ENCODE data around the gene CLEC3B. TPM values are rescaled to one million over a fixed set of nuclear protein-coding genes. Genes with fewer than 3 reads are reported as not detected.

Gene CLEC3B
- total and polyA plus RNA-seq, 2 of the 8 experiments (the other 6 are each of a cell fraction or from before 2014, with no cell fraction given) = 0.32 TPM; not detected in 1

DNA sequence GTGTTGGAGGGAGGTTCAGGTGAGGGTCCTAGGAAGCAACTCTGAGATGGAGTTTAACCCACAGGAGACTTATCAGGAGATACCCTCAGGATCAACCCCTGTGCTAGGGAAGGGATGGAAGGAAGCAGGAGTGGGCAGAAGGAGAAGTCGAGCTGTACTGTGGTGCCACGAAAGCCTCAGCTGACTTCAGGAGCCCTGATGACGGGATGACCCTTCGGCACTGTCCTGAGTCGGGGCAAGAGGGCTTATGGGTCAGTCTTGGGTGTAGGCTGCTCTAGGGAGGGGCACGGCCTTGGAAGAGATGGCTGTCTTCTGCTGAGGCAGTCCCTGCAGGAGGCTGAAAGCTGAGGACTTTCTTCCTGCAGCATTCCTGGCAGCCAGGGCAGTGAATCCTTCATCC is 7.7 kb downstream of the CLEC3B start:
- H3K79me1 ChIP-seq (ENCODE audit: low read depth, low read length) = no peaks in the 10 kb centered on the region
- H3K56ac ChIP-seq (replicated peaks; ENCODE audit: insufficient read length, low read depth, low read length) = no peak overlapping the region
- H3K9me3 ChIP-seq (ENCODE audit: insufficient read depth in 2 of 2, low read depth in 1 of 2, low read length in 1 of 2) = no peaks in the 10 kb centered on the region
- no peak overlapping the region for H2AK5ac ChIP-seq (ENCODE audit: low read depth, low read length)
- H3K4ac ChIP-seq (replicated peaks; ENCODE audit: insufficient read length, low read depth, low read length) = no peak overlapping the region
- H2BK120ac ChIP-seq (replicated peaks; ENCODE audit: low read depth, low read length) = no peak overlapping the region
- CTCF ChIA-PET (ENCODE audit: partially characterized antibody) = interaction anchor here (1.3 to 13.7 kb wide), 3 partner anchors 18 to 194 kb away, joined by 3 to 263 read pairs (median 206); no protein-coding TSS in a partner anchor
- no peak for TF ChIP-seq GTF2F1 (IDR thresholded peaks at IDR 0.05; ENCODE audit: borderline replicate concordance, low read depth, low read length)
- TF ChIP-seq BCL11A (IDR thresholded peaks at IDR 0.05; ENCODE audit: low read depth in 2 of 2, low read length in 2 of 2) = no peak
- TF ChIP-seq MAFK (IDR thresholded peaks at IDR 0.05; ENCODE audit: low read depth, low read length) = no peak
- no peak for TF ChIP-seq GABPA (IDR thresholded peaks at IDR 0.05; ENCODE audit: borderline replicate concordance, insufficient read depth, low read length)
- no peak for TF ChIP-seq EZH2 (IDR thresholded peaks at IDR 0.05; ENCODE audit: low read depth, low read length, severe bottlenecking)
- WGBS, 2 experiments (ENCODE audit: extremely low coverage in 1 of 2, insufficient coverage in 1 of 2, insufficient read length in 1 of 2, insufficient replicate concordance in 2 of 2, low coverage in 1 of 2, low lambda C conversion rate in 2 of 2, missing lambda C conversion rate in 1 of 2) = 87% methylated on average over 6 of the region's 6 CpGs; no CpG with 5 or more reads in 1 of the 2 experiments
- no peak overlapping the region for H3K14ac ChIP-seq (ENCODE audit: insufficient read length)
- H3K27ac ChIP-seq (ENCODE audit: low read depth, low read length) = no peak overlapping the region
- H3K79me2 ChIP-seq (ENCODE audit: control insufficient read depth in 1 of 2, insufficient read depth in 2 of 2, low read length in 2 of 2) = no peaks in the 10 kb centered on the region
- no peak overlapping the region for H4K91ac ChIP-seq (replicated peaks; ENCODE audit: insufficient read length, low read length)
- peaks cover 2 to 6% (median 4%) of the 10 kb centered on the region in 4 experiments for H3K4me1 ChIP-seq (replicated peaks in 1 of 4; ENCODE audit: control insufficient read depth in 3 of 4, insufficient read depth in 4 of 4, low read length in 3 of 4)
- no peak overlapping the region for H2BK5ac ChIP-seq (ENCODE audit: low read depth, low read length)
- no peak overlapping the region for H2BK15ac ChIP-seq (ENCODE audit: low read length)
- no peaks in the 10 kb centered on the region for H3K36me3 ChIP-seq (ENCODE audit: control insufficient read depth in 2 of 4, insufficient read depth in 4 of 4, low read length in 3 of 4)
- peaks cover 0 to 3% of the 10 kb centered on the region in 2 experiments for H4K20me1 ChIP-seq (replicated peaks in 1 of 2; ENCODE audit: control insufficient read depth in 1 of 2, insufficient read depth in 2 of 2, low read length in 2 of 2)
- H2BK12ac ChIP-seq (ENCODE audit: low read depth, low read length) = no peak overlapping the region
- H3K27me3 ChIP-seq (replicated peaks in 1 of 4; ENCODE audit: control insufficient read depth in 3 of 4, extremely low read depth in 1 of 4, insufficient read depth in 3 of 4, low read length in 3 of 4) = peaks cover 16 to 37% (median 34%) of the 10 kb centered on the region in 4 experiments
- H3K23me2 ChIP-seq (ENCODE audit: low read depth, low read length) = peaks cover 3% of the 10 kb centered on the region; the same call in 1 of the 2 replicates
- no peak overlapping the region for H4K8ac ChIP-seq (ENCODE audit: extremely low read depth, insufficient read depth, low read length)
- no peak overlapping the region for H2AFZ ChIP-seq (ENCODE audit: low read length)
- FAIRE-seq (no peak), DNase-seq (ENCODE audit: low read depth in 1 of 2, low spot score in 2 of 2) (no peak)
- no peak overlapping the region for H3K18ac ChIP-seq (ENCODE audit: extremely low read depth, low read length)
- H2BK20ac ChIP-seq (ENCODE audit: low read length) = no peak overlapping the region
- no peak overlapping the region for H3K4me2 ChIP-seq (ENCODE audit: insufficient read depth in 1 of 2, low read depth in 2 of 2, low read length in 2 of 2)
- H3K23ac ChIP-seq (ENCODE audit: insufficient read length) = no peak overlapping the region
- POLR2A ChIA-PET (ENCODE audit: partially characterized antibody) = no interaction called here
- no peak overlapping the region for H3K9ac ChIP-seq (replicated peaks in 1 of 4; ENCODE audit: extremely low read depth in 1 of 4, low read depth in 3 of 4, low read length in 3 of 4)
- H4K5ac ChIP-seq (ENCODE audit: insufficient read length, low read depth, low read length) = no peak overlapping the region
- H3K4me3 ChIP-seq (ENCODE audit: extremely low read depth in 1 of 4, insufficient read depth in 2 of 4, low read depth in 3 of 4, low read length in 4 of 4) = no peak overlapping the region
